Adrenal gland (tissue), 5 donors: ENCODE results near the gene NPAS3.

Experiments used
- POLR2A ChIP-seq, 2 donors: fragments of 450-650 bp; IDR thresholded peaks; one replicate each; pipeline ENCODE4 v1.6.1; 2017; ENCODE audit warnings: antibody characterized with exemption in 2 of 2, mild to moderate bottlenecking in 2 of 2, moderate library complexity in 1 of 2
- TF ChIP-seq, protein P1 (sequence below), 6 experiments: fragments of 450-650 bp in 4 of 6; fragments of 200-600 bp in 2 of 6; sonication (generic) in 1 of 6; IDR thresholded peaks; 1 replicate in 5 of 6; 2 replicates in 1 of 6; pipeline versions ENCODE4 v1.5.1 to v1.8.0; 2016 to 2021; ENCODE audit warnings: antibody characterized with exemption in 6 of 6, mild to moderate bottlenecking in 2 of 6, moderate library complexity in 1 of 6
- donor health status: DM: no; HTN: no; CAD: no.

GRCh38 chr14:33528655-33529054 is 590.0 kb downstream of the NPAS3 start:
- TF ChIP-seq, protein P1, sequence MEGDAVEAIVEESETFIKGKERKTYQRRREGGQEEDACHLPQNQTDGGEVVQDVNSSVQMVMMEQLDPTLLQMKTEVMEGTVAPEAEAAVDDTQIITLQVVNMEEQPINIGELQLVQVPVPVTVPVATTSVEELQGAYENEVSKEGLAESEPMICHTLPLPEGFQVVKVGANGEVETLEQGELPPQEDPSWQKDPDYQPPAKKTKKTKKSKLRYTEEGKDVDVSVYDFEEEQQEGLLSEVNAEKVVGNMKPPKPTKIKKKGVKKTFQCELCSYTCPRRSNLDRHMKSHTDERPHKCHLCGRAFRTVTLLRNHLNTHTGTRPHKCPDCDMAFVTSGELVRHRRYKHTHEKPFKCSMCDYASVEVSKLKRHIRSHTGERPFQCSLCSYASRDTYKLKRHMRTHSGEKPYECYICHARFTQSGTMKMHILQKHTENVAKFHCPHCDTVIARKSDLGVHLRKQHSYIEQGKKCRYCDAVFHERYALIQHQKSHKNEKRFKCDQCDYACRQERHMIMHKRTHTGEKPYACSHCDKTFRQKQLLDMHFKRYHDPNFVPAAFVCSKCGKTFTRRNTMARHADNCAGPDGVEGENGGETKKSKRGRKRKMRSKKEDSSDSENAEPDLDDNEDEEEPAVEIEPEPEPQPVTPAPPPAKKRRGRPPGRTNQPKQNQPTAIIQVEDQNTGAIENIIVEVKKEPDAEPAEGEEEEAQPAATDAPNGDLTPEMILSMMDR (IDR thresholded peaks at IDR 0.05), result no peak
- TF ChIP-seq POLR2A (IDR thresholded peaks at IDR 0.05), result no peak
